Lung (tissue), 12 donors: Measurements from ENCODE around the gene HOXC5. TPM values are rescaled to one million over a fixed set of nuclear protein-coding genes. Genes with fewer than 3 reads are reported as not detected.
"Not testable (repeated sequence)": the region's sequence is repeated elsewhere in the genome, so short reads cannot be mapped to it uniquely, and the experiment has no call there.

ENCODE experiments used
- ATAC-seq: fragments of 200-7000 bp; cut with Tn5 transposase; one replicate; pipeline ENCODE4 v1.9.1; 2020; ENCODE audit warnings: moderate number of reproducible peaks; ENCODE audit not compliant: insufficient read depth, low FRiP score
- DNase-seq, 3 donors: peaks; one replicate each; pipeline ENCODE4 v3.0.0-alpha.2; 2013 to 2017
- H3K27ac ChIP-seq, 2 donors: one replicate each; pipeline ENCODE4 v1.5.1; 2013; ENCODE audit warnings: mild to moderate bottlenecking in 2 of 2, moderate library complexity in 2 of 2, control low read depth in 1 of 2, inconsistent platforms in 1 of 2, low read depth in 1 of 2, low read length in 1 of 2
- H3K27me3 ChIP-seq, 3 donors: one replicate each; pipeline ENCODE4 v1.5.1; 2013; ENCODE audit warnings: low read length in 2 of 3; ENCODE audit not compliant: control insufficient read depth in 3 of 3, insufficient read depth in 3 of 3
- H3K36me3 ChIP-seq, 4 donors: one replicate each; pipeline ENCODE4 v1.5.1; 2013; ENCODE audit warnings: low read length in 4 of 4, mild to moderate bottlenecking in 1 of 4, moderate library complexity in 1 of 4; ENCODE audit not compliant: control insufficient read depth in 4 of 4, insufficient read depth in 4 of 4
- H3K4me1 ChIP-seq, 5 donors: one replicate each; pipeline ENCODE4 v1.5.1; 2013; ENCODE audit warnings: low read length in 5 of 5, mild to moderate bottlenecking in 2 of 5, moderate library complexity in 1 of 5; ENCODE audit not compliant: control insufficient read depth in 5 of 5, insufficient read depth in 5 of 5
- H3K4me3 ChIP-seq: one replicate; pipeline ENCODE4 v1.5.1; 2013; ENCODE audit warnings: mild to moderate bottlenecking, control low read depth, moderate library complexity
- H3K9ac ChIP-seq, 2 donors: one replicate each; pipeline ENCODE4 v1.5.1; 2013; ENCODE audit warnings: low read length in 2 of 2, control low read depth in 1 of 2; ENCODE audit not compliant: insufficient read depth in 1 of 2
- H3K9me3 ChIP-seq, 4 donors: one replicate each; pipeline ENCODE4 v1.5.1; 2013; ENCODE audit warnings: low read length in 3 of 4, mild to moderate bottlenecking in 1 of 4, moderate library complexity in 1 of 4; ENCODE audit not compliant: control insufficient read depth in 4 of 4, insufficient read depth in 3 of 4
- WGBS, 2 donors: extraction: QIAGEN DNeasy Blood & Tissue Kit; methylation state at CpG; one replicate each; pipeline ENCODE4 v1.1.7; 2013; 5-methylcytosine and 5-hydroxymethylcytosine counted together
- polyA plus RNA-seq, 2 donors: library from polyadenylated mRNA; stranded (reverse); fragments of 200-250 nt; gene quantifications; one replicate each; pipeline ENCODE4 v1.2.1, GENCODE V29; 2013
- total RNA-seq, 2 donors: library from RNA; depleted of rRNA in 1 of 2; stranded (reverse); fragments of >200 nt in 1 of 2; gene quantifications; one replicate each; pipeline ENCODE4 v1.2.1, GENCODE V29; 2014 to 2021
- TF ChIP-seq, protein P1 (sequence below): IDR thresholded peaks from 2 replicates; pipeline ENCODE4 v1.5.1; 2012; ENCODE audit warnings: mild to moderate bottlenecking; ENCODE audit errors: control extremely low read depth, extremely low read depth
- donor health status: control.
- donor health status: control.
- donor health status: Bipolar disorder and iron deficiency.
- donor health status: healthy.
- donor health status: DM: yes; HTN: yes; CAD: no.

The HOXC5 gene
- total and polyA plus RNA-seq, 4 donors: 0.08 to 0.26 (median 0.17) TPM

DNA sequence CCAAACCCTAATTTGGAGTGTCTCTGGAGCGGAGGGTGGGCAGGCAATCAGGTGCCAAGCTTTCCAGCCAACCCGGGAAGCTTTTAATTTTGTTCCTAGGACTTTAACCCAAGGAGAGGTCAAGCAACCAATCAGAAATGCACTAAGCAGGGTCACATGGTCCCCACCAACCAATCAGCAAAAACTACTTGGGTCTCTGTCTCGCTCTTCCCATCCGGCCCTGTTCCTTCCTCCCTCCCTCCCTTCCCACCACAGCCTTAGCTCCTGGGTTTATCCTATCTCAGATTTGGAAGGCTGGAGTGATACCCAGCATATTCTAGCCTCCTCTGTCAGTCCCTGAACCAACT lies 7.3 kb downstream of the HOXC5 start:
- Histone ChIP-seq H3K27ac (no peak overlapping the region), H3K4me3 (no peak overlapping the region), H3K36me3 (peaks cover 0 to 1% (median 0%) of the 10 kb centered on the region in 4 donors), H3K9ac (no peak overlapping the region), H3K4me1 (peaks cover 0 to 39% (median 0%) of the 10 kb centered on the region in 5 donors), H3K27me3 (peaks cover 14 to 77% (median 65%) of the 10 kb centered on the region in 3 donors), H3K9me3 (peaks cover 0 to 5% (median 0%) of the 10 kb centered on the region in 4 donors)
- no peak for ATAC-seq
- WGBS, 2 donors: 33 to 45% methylated on average over 4 of the region's 4 CpGs
- TF ChIP-seq, protein P1, sequence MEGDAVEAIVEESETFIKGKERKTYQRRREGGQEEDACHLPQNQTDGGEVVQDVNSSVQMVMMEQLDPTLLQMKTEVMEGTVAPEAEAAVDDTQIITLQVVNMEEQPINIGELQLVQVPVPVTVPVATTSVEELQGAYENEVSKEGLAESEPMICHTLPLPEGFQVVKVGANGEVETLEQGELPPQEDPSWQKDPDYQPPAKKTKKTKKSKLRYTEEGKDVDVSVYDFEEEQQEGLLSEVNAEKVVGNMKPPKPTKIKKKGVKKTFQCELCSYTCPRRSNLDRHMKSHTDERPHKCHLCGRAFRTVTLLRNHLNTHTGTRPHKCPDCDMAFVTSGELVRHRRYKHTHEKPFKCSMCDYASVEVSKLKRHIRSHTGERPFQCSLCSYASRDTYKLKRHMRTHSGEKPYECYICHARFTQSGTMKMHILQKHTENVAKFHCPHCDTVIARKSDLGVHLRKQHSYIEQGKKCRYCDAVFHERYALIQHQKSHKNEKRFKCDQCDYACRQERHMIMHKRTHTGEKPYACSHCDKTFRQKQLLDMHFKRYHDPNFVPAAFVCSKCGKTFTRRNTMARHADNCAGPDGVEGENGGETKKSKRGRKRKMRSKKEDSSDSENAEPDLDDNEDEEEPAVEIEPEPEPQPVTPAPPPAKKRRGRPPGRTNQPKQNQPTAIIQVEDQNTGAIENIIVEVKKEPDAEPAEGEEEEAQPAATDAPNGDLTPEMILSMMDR: no peak
- no peak for DNase-seq

DNA sequence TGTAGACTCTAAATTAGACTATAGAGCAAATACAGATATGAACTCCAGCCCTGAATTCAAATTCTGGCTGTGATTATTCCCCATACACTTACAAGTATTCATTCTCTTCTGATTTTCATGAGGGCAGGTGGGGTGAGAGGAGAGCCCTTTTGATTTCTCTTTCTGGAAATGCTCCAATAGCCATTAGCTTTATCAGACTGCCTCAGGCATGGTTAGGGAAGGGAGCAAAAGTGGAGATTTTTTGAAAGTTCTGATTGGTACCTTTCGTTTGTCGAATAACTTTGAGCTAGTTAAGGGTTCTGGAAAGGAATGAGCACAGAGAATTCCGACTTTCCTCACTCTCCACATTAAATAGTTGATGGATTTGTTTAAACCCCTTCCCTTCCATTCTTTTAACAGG lies 7.8 kb downstream of the HOXC5 start:
- Histone ChIP-seq H3K27me3 (peaks cover 11 to 78% (median 65%) of the 10 kb centered on the region in 3 donors), H3K4me3 (no peak overlapping the region), H3K36me3 (peaks cover 0 to 1% (median 0%) of the 10 kb centered on the region in 4 donors), H3K9ac (no peak overlapping the region), H3K9me3 (peaks cover 0 to 5% (median 0%) of the 10 kb centered on the region in 4 donors), H3K4me1 (peaks cover 0 to 39% (median 0%) of the 10 kb centered on the region in 5 donors), H3K27ac (no peak overlapping the region)
- ATAC-seq (no peak), DNase-seq (no peak)
- WGBS, 2 donors: 60 to 69% methylated on average over 3 of the region's 3 CpGs
- TF ChIP-seq, protein P1: no peak

- Histone ChIP-seq H3K9me3 (peaks cover 0 to 5% (median 0%) of the 10 kb centered on the region in 4 donors), H3K36me3 (no peaks in the 10 kb centered on the region), H3K27me3 (peaks cover 11 to 78% (median 68%) of the 10 kb centered on the region in 3 donors), H3K4me3 (no peak overlapping the region), H3K27ac (no peak overlapping the region), H3K9ac (no peak overlapping the region), H3K4me1 (peaks cover 0 to 39% (median 0%) of the 10 kb centered on the region in 5 donors)
- TF ChIP-seq, protein P1: no peak
- ATAC-seq (no peak), DNase-seq (no peak)
- WGBS, 2 donors: 52 to 54% methylated on average over 2 of the region's 2 CpGs
Measured at GRCh38 chr12:54041097-54041690, 8.3 kb downstream of the HOXC5 start.

DNA sequence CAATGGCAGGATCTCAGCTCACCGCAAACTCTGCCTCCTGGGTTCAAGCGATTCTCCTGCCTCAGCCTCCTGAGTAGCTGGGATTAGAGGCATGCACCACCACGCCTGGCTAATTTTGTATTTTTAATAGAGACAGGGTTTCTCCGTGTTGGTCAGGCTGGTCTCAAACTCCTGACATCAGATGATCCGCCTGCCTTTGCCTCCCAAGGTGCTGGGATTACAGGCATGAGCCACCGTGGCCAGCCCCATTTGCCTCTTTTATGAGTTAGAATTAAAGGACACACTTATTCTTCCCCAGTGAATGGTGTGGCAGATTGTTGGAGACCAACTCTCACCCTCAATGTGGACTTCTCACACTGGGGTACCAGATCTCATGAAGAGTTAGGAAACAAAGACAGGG lies 9.2 kb downstream of the HOXC5 start:
- ATAC-seq, H3K4me3 ChIP-seq, H3K27ac ChIP-seq, DNase-seq, H3K36me3 ChIP-seq, H3K9me3 ChIP-seq, H3K9ac ChIP-seq: not testable (repeated sequence)
- Histone ChIP-seq H3K27me3 (peaks cover 11 to 79% (median 76%) of the 10 kb centered on the region in 3 donors), H3K4me1 (peaks cover 0 to 45% (median 4%) of the 10 kb centered on the region in 5 donors)
- 64 to 67% methylated on average over 6 of the region's 6 CpGs for WGBS, 2 donors
